HG02970 (cell line): ENCODE measurements around the gene IFNE.
A peak's percentile ranks its signal among the peaks of the same experiment; 100 is the strongest.
"Not testable (repeated sequence)": the region's sequence is repeated elsewhere in the genome, so short reads cannot be mapped to it uniquely, and the experiment has no call there.

Experiments
- ATAC-seq: cut with Tn5 transposase; IDR thresholded peaks from one replicate; pipeline ENCODE4 v1.9.1; 2021; ENCODE audit warnings: mild to moderate bottlenecking, moderate library complexity, moderate number of reproducible peaks; ENCODE audit not compliant: unreplicated experiment, low FRiP score

Gene IFNE

DNA sequence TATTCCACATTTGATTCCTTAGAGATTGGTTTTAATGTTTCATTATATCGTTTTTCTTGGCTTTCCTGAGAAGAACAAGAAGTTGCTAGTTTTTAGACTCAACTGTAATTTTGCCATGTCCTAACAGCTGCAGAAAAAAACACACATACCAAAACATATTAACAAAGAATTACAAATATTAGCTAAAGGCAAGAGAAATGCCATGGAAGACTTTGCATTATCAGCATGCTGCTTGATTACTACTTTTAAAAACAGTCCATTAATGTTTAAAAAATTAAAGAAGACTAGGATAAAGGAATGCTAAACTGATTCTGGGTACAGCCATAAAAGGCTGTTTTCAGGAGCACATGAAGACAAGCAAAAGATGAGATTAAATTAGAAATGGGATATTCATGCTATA is 20.5 kb upstream of the IFNE start:
- no peak for ATAC-seq

DNA sequence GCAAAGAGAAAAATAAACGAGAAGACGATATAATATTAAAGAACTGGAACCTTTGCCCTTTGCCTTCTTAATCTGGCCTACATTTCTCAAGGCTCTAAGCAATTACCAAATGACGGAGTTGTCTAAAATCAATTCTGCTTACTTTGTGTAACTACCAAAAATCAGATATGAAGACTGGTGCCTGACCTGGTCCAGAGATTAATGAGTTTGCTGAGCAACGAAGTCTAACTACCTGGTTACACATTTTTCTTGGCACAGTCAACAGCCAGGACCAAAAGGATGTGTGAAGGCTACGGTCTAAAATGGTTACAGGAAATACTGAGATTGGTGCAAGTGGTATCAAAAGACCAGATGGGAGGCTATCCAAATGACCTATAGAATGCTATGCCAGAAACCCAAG is 17.8 kb upstream of the IFNE start:
- ATAC-seq = no peak

DNA sequence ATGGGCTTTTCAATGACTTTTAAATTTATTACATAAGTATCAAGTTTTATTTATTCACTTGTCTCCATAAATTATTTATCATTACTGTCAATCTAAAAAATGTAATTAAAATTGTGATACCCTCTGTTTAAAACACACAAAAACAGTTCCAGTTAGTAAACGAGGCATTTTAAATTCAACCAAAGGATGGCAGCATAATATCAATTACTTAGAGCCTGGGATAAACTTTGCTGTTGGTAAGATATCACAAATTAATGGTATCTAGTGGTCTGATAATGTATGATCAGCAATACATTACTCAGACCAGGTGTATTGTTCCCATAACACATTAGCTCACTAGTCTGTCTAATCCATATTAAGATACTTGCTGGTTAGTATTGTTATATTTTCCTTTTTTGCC is 9.6 kb upstream of the IFNE start:
- no peak for ATAC-seq

DNA sequence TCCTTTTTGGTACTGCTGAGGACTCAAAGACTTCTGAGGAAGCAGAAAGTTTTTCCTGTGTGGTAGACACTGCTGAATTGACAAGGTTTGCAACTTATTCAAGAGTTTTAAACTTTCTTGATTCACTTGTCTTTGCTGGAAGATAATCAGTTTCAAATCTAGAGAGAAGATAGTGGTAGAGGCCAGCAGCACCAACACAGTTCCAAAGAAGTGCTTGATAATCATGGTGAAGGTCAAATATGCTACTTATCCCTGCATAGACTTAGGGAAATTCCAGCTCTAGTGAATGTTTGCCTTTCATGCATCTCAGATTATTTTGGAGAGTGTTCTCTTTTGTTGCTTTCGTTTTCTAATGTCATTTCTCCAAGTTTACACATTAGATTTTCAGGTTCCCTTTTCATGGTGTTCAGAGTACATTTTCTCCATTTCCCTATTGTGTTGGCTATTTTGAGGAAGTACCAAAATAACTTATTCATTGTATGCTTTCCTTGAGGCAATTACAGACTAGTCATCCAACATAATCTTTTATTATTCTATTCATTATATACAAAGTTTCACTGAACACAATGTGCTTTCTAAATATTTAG is 550 bp downstream of the IFNE start:
- no peak for ATAC-seq

DNA sequence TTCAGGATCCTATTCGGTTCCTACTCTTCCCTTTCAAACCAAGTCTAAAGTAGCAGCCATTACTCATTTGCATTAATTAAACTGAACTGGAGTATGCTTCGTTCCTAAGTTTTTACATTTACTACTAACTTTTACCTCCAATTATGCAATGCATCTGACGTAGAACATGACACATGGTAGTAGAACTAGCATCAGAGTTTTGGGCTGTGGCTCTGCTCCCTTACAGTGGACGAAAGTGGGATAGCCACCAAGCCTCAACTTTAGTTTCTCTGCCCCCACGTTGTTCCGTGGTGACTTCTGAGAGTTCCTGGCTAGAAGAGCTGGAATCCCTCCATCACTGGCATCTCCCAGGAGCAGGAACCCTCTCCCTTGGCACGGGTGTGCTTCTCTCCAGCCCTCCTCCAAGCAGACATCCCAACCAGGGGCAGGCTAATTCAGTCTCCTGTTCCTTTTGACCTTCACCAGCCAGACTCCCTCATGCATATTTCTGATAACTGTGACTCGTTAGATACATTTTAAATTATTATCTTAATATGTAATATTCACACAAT is 2.9 kb downstream of the IFNE start:
- no peak for ATAC-seq

DNA sequence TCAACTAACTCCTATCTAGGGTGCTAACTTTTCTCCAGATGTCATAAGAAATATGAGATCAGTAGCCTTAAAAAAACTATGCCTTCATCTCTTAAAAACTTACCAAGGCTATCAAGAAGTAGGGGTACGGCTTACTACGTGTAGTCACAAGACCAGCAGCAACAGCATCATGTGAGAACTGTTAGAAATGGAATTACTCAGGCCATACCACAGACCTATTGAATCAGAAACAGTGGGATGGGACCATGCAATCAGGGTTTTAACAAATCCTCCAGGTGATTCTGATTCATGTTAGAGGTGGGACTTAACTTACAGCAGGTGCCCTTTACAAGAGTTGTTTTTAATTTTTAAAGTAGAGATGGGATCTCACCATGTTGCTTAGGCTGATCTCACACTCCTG is 4.6 kb downstream of the IFNE start:
- no peak for ATAC-seq

DNA sequence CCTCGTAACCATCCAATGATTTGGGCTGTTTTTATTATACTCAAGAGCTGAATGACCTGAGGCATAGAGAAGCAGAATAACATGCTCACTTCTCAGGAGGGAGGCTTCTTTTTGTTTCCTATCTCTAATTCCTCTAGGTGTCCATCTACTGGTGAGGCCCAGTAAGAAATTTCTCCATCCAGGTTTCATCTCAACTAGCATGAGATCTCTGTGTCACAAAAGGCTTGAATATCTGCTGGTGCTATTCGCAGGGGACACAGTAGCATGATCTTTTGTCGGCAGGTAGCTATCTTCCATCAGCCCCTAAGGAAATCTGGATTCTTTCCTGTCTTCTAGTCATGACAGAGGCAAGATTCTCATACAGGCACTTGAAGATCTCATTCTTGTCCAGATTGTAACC is 8.9 kb downstream of the IFNE start:
- no peak for ATAC-seq

DNA sequence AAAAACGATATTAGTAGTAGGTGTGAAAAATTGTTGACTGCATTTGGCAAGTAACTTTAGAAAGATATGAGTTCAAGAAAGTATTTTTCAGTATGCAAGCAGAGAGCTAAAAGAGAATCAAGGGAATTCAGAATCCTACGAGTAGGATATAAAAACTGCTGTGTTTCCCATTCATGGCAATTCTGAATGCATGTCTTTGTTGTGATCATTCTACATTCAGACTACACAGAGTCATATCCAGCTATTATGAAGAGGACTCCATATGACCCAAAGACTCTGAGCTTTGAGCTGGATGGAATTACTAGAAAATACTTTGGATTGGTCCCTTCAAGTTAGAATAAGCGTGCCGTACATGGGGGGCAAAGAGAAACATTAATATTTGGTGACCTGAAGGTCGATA is 12.0 kb downstream of the IFNE start:
- ATAC-seq = no peak

DNA sequence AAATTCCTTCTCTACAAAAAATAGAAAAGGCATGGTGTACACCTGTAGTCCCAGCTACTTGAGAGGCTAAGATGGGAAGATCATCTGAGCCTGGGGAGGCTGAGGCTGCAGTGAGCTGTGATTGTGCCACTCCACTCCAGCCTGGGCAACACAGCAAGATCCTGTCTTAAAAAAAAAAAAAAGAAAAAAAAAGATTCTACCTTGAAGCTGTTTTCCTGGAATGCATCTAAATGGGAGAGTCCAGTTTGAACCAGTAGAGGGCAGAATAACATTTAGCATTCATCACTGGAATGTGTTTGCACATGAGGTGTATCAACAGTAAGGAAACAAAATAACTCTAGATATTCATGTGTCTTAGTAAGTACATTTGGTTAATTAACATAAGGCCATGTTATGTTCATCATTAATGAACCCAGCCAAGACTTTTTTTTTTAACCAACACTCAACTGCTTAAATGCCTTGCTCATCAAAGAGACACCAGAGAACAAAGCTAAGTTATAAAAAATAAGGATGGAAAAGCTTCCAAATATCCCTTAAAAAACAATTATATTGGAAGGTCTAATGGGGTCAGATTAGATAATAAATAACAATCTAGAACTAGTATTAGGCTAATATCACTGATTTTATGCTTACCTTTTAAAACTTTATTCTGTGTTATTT is 16.1 kb downstream of the IFNE start:
- no peak for ATAC-seq

DNA sequence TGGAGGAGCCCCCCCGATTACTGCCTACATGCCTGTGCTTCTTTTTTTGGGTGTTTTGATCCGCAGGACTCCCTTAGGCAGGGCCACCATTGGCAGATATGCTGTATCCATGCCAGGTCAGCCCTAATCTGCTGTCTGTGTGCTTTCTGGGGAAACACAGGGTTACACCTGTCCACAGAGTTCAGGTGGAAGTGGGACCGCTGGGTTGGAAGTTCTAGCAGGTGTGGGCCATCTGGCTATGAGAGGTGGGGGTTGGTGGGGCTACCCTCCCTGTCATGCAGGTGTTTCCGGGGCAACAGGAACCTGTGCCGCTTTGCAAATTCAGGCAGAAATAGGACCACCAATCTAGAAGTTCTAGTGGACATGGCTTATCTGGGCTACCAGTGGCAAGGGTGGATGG is 17.0 kb downstream of the IFNE start:
- no peak for ATAC-seq

DNA sequence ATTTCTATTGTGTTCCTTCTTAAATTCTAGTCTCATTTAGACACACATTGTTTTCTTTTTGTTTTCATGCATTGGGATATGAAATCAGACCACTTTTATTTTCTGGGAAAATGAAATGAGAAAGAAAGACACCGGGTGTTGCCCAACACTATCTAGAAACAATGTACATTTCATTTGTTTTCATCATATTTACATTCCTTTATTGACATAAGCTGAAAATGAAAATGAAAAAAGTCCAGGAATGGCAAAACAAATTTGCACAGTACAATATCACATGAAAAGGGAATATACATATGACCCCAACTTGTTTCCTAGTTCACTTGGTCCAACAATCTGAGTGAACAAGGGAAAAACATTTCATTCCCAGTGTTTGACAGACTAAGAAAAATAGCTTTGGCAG is 20.7 kb downstream of the IFNE start:
- no peak for ATAC-seq

DNA sequence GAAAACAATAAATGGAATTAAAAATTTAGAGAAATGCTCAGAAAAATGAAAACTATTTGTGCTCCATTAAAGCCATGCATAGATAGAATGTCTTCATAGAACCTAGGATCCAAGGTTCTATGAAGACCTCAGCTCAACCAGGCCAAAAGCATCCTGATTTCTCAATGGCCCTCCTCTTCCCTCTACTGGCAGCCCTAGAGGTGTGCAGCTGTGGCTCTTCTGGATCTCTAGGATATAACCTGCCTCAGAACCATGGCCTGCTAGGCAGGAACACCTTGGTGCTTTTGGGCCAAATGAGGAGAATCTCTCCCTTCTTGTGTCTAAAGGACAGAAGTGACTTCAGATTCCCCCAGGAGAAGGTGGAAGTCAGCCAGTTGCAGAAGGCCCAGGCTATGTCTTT is 26.8 kb downstream of the IFNE start:
- ATAC-seq = no peak

DNA sequence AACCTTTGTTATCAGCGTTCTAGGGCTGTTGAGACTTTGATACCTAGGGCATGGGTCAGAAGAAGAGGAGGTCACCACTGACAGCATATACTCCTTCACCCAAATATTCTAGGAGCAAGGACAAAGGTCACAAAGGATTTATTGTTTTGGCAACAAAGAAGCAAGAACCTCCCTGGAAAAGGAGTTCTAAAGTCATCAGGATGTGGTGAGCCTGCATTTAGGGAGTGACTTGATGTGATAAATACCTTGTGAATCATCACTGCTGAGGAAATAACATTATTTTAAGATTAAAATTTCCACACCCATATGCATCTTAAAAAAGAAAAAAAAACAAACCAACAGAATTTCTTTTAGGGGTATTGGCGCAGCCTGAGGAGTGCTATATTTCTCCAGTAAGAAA is 28.0 kb downstream of the IFNE start:
- no peak for ATAC-seq

DNA sequence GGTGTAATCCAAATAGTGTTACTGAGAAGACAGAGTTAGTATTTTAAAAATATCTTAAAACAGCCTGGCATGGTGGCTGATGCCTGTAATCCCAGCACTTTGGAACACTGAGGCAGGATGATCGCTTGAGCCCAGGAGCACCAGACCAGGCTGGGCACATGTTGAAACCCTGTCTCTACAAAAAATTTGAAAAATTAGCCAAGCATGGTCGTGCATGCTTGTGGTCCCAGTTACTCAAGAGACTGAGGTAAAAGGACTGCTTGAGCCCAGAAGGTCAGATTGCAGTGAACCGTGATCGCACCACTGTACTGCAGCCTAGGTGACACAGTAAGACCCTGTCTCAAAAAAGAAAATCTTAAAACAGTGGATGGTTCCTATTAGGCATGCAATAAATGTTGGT is 29.4 kb downstream of the IFNE start:
- ATAC-seq = no peak

DNA sequence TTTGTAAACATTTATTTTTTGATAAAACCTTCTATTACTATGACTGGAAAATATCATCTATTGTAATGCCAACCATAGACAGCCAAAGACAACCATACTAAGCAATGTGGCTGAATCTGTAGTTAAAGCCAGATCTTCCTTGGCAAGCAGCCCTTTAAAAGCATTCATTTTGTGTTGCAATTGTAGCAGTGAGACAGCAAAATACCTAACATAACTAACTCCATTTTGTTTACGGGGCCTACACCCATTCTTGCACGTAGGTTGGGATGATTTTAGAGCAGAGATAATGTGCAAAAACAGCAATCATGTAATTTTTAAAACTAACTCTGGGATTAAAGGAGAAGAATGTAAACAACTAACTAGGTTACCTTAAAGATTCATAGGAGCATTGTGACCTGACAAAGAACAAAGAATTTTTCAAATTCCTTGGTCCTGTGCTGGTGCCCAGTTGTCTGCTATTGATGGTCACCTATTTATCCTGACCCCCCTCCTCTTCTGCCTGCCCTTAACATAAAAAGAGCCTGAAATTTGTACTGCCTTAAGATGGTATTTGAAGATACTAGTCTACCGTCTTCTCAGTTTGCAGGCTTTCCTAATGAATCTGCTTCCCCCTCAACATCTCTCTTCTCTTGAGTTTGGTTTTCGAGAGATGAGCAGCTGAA is 31.2 kb downstream of the IFNE start:
- ATAC-seq = no peak

DNA sequence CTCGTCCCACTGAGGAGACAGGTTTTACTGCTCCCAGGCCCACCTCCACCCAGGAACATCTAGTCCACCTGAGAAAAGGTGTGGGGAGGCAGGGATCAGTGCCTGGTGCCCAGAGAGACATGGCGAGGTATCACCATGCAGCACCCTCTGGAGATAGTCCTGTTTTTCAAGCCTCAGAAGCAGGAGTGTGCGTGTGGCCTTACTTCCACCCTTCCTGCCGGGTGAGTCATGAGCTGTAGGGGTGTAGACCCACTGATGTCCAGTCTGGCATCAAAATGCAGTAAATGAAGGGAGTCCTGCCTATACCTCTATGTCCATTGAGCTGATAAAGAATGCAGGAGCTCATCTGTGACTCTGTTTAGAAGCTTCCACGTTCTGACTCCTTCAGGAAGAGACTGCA is 32.8 kb downstream of the IFNE start:
- ATAC-seq = not testable (repeated sequence)

DNA sequence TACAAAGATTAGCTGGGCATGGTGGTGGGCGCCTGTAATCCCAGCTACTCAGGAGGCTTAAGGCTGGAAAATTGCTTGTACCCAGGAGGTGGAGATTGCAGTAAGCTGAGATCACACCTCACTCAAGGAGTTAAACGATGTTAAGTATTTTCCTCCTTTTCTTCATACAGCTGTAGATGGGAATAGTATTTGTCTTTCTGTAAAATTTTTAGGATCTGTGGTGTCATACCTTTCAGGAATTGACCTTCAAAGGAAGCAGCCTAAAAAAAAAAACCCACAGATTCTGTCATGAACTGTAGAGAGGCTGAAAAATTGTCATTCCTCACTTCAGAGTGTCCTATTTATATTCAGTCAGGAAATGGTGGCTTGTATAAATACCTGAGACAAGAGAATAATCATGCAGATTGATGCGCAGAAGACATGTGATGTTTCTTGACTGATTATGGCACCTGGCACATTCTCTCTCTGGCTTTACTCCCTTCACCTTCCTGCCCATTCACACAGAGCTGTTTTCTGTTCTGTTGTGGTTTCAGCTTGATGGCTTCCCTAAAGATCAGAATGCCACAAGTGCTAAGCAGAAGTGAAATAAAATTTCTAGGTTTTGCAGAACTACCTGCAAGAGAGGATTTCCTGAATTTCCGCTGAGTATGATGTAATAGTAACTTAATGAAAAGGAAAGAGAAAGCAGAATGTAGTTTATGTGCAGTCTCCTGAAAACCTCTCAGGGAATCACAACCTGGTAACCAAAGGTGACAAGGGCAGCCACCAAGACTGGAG is 38.1 kb downstream of the IFNE start:
- ATAC-seq = peak; percentile 73

DNA sequence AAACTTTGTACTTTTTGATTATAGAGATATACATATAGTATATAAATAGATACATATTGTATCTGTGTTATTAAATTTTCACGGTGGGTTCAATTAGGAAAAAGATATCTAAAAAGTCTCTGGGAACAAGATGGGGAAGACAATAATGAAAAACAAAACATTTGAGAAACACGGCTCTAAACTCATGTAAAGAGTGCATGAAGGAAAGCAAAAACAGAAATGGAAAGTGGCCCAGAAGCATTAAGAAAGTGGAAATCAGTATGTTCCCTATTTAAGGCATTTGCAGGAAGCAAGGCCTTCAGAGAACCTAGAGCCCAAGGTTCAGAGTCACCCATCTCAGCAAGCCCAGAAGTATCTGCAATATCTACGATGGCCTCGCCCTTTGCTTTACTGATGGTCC is 42.0 kb downstream of the IFNE start, which contains the start of gene IFNA1:
TSS of gene IFNA1 (plus strand) at position 301 of the 400 bp plus-strand sequence. CDS start at position 370, 69 bp downstream.
- no peak for ATAC-seq

DNA sequence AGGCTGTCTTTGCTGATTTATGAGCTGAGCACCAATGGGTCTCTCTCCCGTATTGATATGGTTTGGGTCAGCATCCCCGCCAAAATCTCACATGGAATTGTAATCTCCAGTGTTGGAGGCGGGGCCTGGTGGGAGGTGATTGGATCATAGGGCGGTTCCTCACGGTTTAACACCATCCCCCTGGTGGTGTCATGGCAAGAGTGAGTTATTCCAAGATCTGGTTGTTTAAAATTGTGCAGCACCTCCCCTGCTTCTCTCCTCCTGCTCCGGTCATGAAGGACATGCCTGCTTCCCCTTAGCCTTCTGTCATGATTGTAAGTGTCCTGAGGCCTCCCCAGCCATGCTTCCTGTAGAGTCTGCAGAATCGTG is 47.1 kb downstream of the IFNE start:
- not testable (repeated sequence) for ATAC-seq

DNA sequence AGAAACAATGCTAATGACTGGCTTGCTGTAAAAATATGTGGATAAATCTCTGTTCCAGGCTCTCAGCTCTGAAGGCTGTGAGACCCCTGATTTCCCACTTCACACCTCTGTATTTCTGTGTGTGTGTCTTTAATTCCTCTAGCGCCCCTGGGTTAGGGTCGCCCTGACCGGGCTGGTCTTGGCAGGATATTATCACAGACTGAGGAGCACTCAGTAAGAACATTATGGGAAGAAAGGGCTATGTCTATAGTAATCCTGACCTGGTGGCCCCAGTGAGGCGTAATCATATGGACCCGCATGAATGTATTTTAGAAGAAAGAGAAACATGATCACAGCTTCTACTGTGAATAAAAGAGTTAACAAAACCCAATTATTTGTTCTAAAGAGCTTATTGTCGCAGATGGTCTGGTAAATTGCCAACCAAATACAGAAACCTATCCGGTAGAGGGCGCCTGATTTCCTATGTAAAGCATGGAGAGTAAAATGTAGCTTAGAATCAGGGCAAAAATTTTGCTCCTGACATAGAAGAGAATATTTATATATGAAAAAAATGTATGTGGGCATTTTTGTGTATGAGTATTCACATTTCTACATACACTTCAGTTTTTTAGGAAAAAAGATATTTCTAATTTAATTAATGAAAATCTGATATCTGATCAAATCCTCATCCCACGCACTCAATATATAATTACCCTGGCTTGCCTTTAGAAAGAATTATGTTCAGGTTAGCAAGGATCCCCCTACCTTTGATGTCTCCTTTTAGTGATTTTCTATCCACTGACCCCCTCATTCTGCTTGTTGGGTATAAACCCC is 47.7 kb downstream of the IFNE start:
- no peak for ATAC-seq
